ENCODE data around the gene HHAT.

HHAT gene

GRCh38 chr1:210689826-210690225 is 361.1 kb downstream of the HHAT start:
- Mint-ChIP-seq H3K36me3 (no peaks in the 10 kb centered on the region), H3K9me3 (no peaks in the 10 kb centered on the region), H3K27ac (no peak overlapping the region), H3K4me3 (no peak overlapping the region), H3K4me1 (peaks cover 15% of the 10 kb centered on the region)
- DNase-seq (ENCODE audit: low spot score in 2 of 2) (no peak), ATAC-seq (no peak)

- DNase-seq (ENCODE audit: low spot score in 2 of 2), result no peak
- no peak overlapping the region for H3K27ac Mint-ChIP-seq
- ATAC-seq, result no peak
- H3K9me3 Mint-ChIP-seq, result no peaks in the 10 kb centered on the region
- no peak overlapping the region for H3K4me3 Mint-ChIP-seq
- no peaks in the 10 kb centered on the region for H3K36me3 Mint-ChIP-seq
- peaks cover 11% of the 10 kb centered on the region for H3K4me1 Mint-ChIP-seq
Measured at GRCh38 chr1:210690236-210690635, 361.5 kb downstream of the HHAT start.

- Mint-ChIP-seq H3K36me3 (no peaks in the 10 kb centered on the region), H3K9me3 (no peaks in the 10 kb centered on the region), H3K4me1 (peaks cover 12% of the 10 kb centered on the region), H3K4me3 (no peak overlapping the region), H3K27ac (no peak overlapping the region)
- DNase-seq (ENCODE audit: low spot score in 2 of 2) (no peak), ATAC-seq (no peak)
Measured at GRCh38 chr1:210691039-210691610, 362.4 kb downstream of the HHAT start.

DNA sequence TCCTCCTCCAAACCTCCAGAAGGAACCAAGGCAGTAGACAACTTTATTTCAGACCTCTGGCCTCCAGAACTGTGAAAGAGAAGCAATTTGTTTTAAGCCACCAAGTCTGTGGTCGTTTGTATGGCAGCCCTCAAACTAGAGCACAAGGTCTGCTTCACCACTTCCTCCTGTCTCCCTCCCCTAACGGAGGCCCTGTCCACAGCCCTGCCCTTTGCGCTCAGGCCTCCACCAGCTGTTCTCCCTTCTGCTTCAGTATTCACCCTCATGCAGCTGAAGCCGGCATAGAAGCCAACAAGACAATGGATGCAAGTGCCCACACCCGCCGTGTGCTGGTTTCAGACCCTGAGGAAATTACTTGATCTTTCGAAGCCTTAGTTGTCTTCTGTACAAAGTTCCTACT is 364.1 kb downstream of the HHAT start:
- DNase-seq (ENCODE audit: low spot score in 2 of 2) (no peak), ATAC-seq (no peak)
- Mint-ChIP-seq H3K4me1 (peaks cover 16% of the 10 kb centered on the region), H3K36me3 (no peaks in the 10 kb centered on the region), H3K4me3 (no peak overlapping the region), H3K9me3 (no peaks in the 10 kb centered on the region), H3K27ac (no peak overlapping the region)

DNA sequence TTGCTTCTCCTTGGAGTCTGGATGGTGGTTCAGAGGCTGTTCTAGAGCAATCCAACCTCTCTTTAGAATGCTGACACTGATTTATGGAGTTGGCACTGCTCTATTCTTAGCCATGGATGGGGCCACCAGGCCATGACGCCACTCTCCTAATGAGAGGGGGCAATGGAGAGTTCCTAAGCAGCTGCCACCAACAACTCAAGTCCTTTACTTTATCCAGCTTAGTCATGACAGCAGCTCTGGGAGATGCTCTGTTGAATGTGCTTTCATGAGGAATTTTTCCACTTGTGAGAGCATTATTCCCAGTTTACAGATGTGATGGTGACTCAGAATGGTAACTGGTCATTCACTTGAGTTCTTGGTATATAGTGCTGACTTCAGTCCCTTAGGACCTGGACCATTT is 366.3 kb downstream of the HHAT start:
- DNase-seq (ENCODE audit: low spot score in 2 of 2), result no peak
- H3K4me1 Mint-ChIP-seq, result peaks cover 16% of the 10 kb centered on the region

GRCh38 chr1:210696709-210697108 is 368.0 kb downstream of the HHAT start:
- no peaks in the 10 kb centered on the region for H3K9me3 Mint-ChIP-seq
- H3K27ac Mint-ChIP-seq, result no peak overlapping the region
- peak; percentile 83 for ATAC-seq
- H3K36me3 Mint-ChIP-seq, result no peaks in the 10 kb centered on the region
- no peak overlapping the region for H3K4me3 Mint-ChIP-seq
- no peak for DNase-seq (ENCODE audit: low spot score in 2 of 2)
- peaks cover 16% of the 10 kb centered on the region for H3K4me1 Mint-ChIP-seq

More for the DNA sequence above, 366.3 kb downstream of the HHAT start:
- no peak overlapping the region for H3K4me3 Mint-ChIP-seq
- no peak overlapping the region for H3K27ac Mint-ChIP-seq
- ATAC-seq, result no peak
- no peaks in the 10 kb centered on the region for H3K36me3 Mint-ChIP-seq
- no peaks in the 10 kb centered on the region for H3K9me3 Mint-ChIP-seq

DNA sequence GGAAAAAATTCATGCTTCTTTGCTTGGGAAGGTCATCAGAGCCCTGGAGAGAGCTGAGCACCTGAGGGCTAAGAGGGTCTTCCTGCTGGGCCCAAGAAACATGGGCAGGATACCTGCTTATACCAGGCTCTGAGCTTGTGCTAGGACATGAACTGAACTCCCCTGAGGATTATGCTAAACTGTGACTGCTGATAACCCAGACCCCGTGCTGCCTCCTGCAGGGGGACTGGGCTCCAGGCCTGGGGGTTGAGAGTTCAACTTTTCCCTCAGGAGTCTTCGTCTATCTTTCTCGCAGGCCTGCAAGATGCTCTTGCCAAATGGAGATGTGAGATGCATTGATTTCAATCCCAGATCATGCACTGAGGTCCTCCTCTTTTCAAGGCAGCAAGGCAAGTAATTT is 368.5 kb downstream of the HHAT start:
- no peaks in the 10 kb centered on the region for H3K9me3 Mint-ChIP-seq
- no peaks in the 10 kb centered on the region for H3K36me3 Mint-ChIP-seq
- H3K27ac Mint-ChIP-seq, result no peak overlapping the region
- no peak overlapping the region for H3K4me3 Mint-ChIP-seq
- peaks cover 15% of the 10 kb centered on the region for H3K4me1 Mint-ChIP-seq
- no peak for ATAC-seq
- DNase-seq (ENCODE audit: low spot score in 2 of 2), result no peak

DNA sequence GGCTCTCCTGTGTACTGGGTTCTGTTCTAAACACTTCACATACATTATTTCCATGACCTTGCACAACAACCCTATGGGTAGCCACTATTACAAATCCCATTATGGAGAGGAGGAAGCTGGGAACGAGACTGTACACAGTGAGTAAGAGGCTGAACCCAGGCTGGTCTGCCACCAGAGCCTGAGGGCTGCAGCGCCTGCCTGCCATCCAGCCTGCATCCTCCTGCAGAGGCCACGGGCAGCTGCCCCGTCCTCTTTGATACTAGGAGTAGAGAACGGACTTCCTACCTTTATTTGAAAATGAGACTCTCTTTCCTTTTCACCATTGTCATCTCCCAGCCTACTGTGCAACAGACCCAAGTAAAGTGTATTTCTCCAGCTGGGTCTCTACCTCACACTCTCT is 370.0 kb downstream of the HHAT start:
- H3K4me1 Mint-ChIP-seq, result peaks cover 5% of the 10 kb centered on the region
- H3K27ac Mint-ChIP-seq, result no peak overlapping the region
- H3K36me3 Mint-ChIP-seq, result no peaks in the 10 kb centered on the region
- DNase-seq (ENCODE audit: low spot score in 2 of 2), result no peak
- no peak for ATAC-seq
- no peak overlapping the region for H3K4me3 Mint-ChIP-seq
- H3K9me3 Mint-ChIP-seq, result no peaks in the 10 kb centered on the region

GRCh38 chr1:210700083-210700482 is 371.4 kb downstream of the HHAT start:
- no peak for ATAC-seq
- Mint-ChIP-seq H3K9me3 (no peaks in the 10 kb centered on the region), H3K4me3 (no peak overlapping the region), H3K36me3 (no peaks in the 10 kb centered on the region), H3K4me1 (peaks cover 5% of the 10 kb centered on the region), H3K27ac (no peak overlapping the region)
- no peak for DNase-seq (ENCODE audit: low spot score in 2 of 2)

GRCh38 chr1:210700511-210700910 is 371.8 kb downstream of the HHAT start:
- H3K4me3 Mint-ChIP-seq, result no peak overlapping the region
- H3K36me3 Mint-ChIP-seq, result no peaks in the 10 kb centered on the region
- DNase-seq (ENCODE audit: low spot score in 2 of 2) (no peak), ATAC-seq (no peak)
- H3K27ac Mint-ChIP-seq, result no peak overlapping the region
- no peaks in the 10 kb centered on the region for H3K9me3 Mint-ChIP-seq
- peaks cover 5% of the 10 kb centered on the region for H3K4me1 Mint-ChIP-seq

- Mint-ChIP-seq H3K4me3 (no peak overlapping the region), H3K9me3 (no peaks in the 10 kb centered on the region), H3K27ac (no peak overlapping the region), H3K36me3 (no peaks in the 10 kb centered on the region), H3K4me1 (no peaks in the 10 kb centered on the region)
- ATAC-seq (no peak), DNase-seq (ENCODE audit: low spot score in 2 of 2) (no peak)
Measured at GRCh38 chr1:210702506-210702905, 373.8 kb downstream of the HHAT start.

GRCh38 chr1:210703593-210703992 is 374.9 kb downstream of the HHAT start:
- DNase-seq (ENCODE audit: low spot score in 2 of 2) (no peak), ATAC-seq (no peak)
- H3K27ac Mint-ChIP-seq, result no peak overlapping the region
- H3K4me1 Mint-ChIP-seq, result no peaks in the 10 kb centered on the region
- no peaks in the 10 kb centered on the region for H3K36me3 Mint-ChIP-seq
- no peak overlapping the region for H3K4me3 Mint-ChIP-seq
- no peaks in the 10 kb centered on the region for H3K9me3 Mint-ChIP-seq

GRCh38 chr1:210705086-210705485 is 376.4 kb downstream of the HHAT start:
- Mint-ChIP-seq H3K4me3 (no peak overlapping the region), H3K36me3 (no peaks in the 10 kb centered on the region), H3K4me1 (no peaks in the 10 kb centered on the region), H3K27ac (no peak overlapping the region), H3K9me3 (no peaks in the 10 kb centered on the region)
- ATAC-seq (no peak), DNase-seq (ENCODE audit: low spot score in 2 of 2) (no peak)

DNA sequence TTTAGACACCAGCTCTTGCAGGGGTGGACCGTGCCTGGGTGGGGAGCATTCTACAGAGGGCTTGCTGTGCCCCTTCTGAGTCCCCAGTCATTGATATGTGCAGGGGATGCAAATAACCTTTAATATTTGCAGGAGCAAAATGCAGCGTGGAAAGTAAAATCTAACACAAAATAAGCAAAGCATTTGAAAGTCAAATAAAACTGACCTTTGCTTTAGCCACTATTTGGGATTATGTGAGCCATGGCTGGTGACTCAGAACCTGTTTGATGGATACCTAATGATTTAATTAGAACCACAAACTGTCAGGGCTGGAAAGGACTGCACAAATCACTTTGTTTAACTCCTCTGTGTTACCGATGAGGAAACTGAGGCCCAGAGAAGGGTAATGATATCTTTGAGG is 377.5 kb downstream of the HHAT start:
- Mint-ChIP-seq H3K36me3 (no peaks in the 10 kb centered on the region), H3K4me1 (no peaks in the 10 kb centered on the region), H3K9me3 (no peaks in the 10 kb centered on the region), H3K4me3 (no peak overlapping the region), H3K27ac (no peak overlapping the region)
- ATAC-seq (no peak), DNase-seq (ENCODE audit: low spot score in 2 of 2) (no peak)

DNA sequence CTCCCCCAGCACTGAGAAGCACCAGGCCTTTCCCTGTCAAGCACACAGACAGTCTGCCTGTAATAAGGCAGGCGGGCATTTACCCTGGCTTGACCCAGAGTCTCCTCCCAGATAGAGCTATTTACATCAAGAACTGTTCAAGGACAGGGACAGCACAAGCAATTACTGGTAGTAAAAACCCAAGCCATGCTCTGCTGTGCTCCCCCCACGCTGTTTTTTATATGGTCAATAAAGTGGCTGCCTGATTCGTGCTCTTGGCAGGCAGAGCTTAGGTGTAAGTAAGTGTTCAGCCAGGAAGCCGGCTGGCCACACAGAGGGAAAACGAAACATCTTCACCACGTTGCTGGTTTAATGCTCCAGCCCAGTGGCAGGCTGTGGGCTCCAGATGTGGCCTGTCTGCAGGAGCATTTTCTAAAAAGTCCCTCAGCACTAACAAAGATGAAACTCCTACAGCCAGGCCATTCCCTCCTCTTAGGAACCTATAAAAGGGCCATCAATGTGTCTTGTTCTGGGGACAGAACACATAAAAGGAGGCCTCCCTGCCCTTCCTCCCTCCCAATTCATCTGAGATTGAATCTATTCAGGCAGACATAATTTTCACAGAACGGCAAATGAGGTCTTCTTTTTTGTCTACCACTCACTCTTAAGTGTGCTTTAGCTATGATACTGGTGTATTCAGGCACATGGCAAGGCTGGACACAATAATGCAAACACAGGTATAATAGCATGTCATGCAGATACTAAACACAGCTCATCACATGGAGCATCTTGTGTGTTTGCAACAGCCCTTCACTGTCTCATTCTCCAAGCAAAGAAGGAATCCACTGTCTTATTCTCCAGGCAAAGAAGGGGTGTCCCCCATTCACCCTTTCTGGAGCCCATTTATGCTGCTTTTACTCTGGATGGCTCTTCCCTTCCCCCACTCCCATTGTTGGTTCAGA is 378.9 kb downstream of the HHAT start:
- no peaks in the 10 kb centered on the region for H3K4me1 Mint-ChIP-seq
- ATAC-seq (no peak), DNase-seq (ENCODE audit: low spot score in 2 of 2) (no peak)
- H3K27ac Mint-ChIP-seq, result no peak overlapping the region
- no peaks in the 10 kb centered on the region for H3K9me3 Mint-ChIP-seq
- no peaks in the 10 kb centered on the region for H3K36me3 Mint-ChIP-seq
- H3K4me3 Mint-ChIP-seq, result no peak overlapping the region

DNA sequence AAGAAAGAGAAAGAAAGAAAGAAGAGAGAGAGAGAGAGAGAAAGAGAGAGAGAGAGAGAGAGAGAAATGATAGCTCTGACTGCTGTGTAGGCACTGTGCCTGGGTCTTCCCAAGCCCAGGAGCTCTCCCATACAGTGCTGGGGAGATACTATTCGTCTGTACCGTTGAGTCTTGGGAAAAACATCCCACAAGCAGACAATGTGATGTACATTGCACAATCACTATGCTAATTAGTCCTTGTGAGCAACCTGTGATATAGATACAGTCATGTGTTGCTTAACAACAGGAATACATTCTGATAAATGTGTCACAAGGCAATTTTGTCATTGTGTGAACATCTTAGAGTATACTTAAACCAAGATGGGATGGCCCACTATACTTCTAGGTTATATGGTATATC is 381.0 kb downstream of the HHAT start:
- Mint-ChIP-seq H3K4me3 (no peak overlapping the region), H3K36me3 (no peaks in the 10 kb centered on the region), H3K27ac (no peak overlapping the region), H3K9me3 (no peaks in the 10 kb centered on the region), H3K4me1 (no peaks in the 10 kb centered on the region)
- no peak for DNase-seq (ENCODE audit: low spot score in 2 of 2)
- ATAC-seq, result no peak
